PC-9 (cell line): ENCODE measurements around the gene FCER2.

Experiments
- CTCF ChIP-seq: fragments of 200-600 bp; sonication (generic); conservative IDR thresholded peaks from 2 replicates; pipeline ENCODE4 v1.6.1; 2017; ENCODE audit warnings: mixed run types, antibody characterized with exemption, mild to moderate bottlenecking, moderate library complexity
- EZH2 ChIP-seq: fragments of 200-600 bp; sonication (generic); IDR thresholded peaks from 2 replicates; pipeline ENCODE4 v1.8.0; 2017; ENCODE audit warnings: antibody characterized with exemption, low read depth

- TF ChIP-seq CTCF (peak; percentile 99), EZH2 (no peak)
Measured at GRCh38 chr19:7652061-7652641, 49.8 kb downstream of the FCER2 start.
